ENCODE measurements around the gene RAB43. TPM values are rescaled to one million over a fixed set of nuclear protein-coding genes. Genes with fewer than 3 reads are reported as not detected.
"Not testable (repeated sequence)": the region's sequence is repeated elsewhere in the genome, so short reads cannot be mapped to it uniquely, and the experiment has no call there.

RAB43 gene
- total RNA-seq, 2 experiments from 2014 or later, result 62.5 to 72.6 TPM

DNA sequence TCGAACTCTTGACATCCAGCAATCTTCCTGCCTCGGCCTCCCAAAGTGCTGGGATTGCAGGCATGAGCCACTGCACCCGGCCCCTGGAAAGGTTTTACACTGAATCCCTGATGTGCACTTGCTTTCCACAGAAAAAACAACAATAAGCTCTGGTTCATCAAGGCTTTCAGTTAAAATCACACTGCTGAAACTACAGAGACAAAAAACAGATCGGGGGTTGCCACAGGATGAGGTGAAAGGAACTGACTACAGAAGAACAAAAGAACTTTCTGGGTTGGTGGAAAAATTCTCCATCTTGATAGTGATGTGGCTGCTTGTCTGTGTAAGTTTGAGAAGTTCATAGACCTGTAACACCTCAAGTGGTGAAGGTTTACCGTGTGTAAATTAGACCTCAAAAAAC lies 2.9 kb downstream of the RAB43 start:
- no peaks in the 10 kb centered on the region for H3K9me3 Mint-ChIP-seq
- POLR2A ChIA-PET, result interaction anchor here (0.5 to 5.7 kb wide), 18 partner anchors 9 to 322 kb away, joined by 3 to 112 read pairs (median 6); a partner anchor contains a TSS
- H3K27me3 Mint-ChIP-seq, result no peaks in the 10 kb centered on the region
- H3K4me1 Mint-ChIP-seq, result peaks cover 54% of the 10 kb centered on the region
- H3K36me3 Mint-ChIP-seq, result peaks cover 45% of the 10 kb centered on the region
- peak overlapping the region; percentile 98 for H3K27ac Mint-ChIP-seq
- ATAC-seq (ENCODE audit: low read depth) (peak; percentile 14), DNase-seq (no peak)
- peak overlapping the region; percentile 93 for H3K4me3 Mint-ChIP-seq

DNA sequence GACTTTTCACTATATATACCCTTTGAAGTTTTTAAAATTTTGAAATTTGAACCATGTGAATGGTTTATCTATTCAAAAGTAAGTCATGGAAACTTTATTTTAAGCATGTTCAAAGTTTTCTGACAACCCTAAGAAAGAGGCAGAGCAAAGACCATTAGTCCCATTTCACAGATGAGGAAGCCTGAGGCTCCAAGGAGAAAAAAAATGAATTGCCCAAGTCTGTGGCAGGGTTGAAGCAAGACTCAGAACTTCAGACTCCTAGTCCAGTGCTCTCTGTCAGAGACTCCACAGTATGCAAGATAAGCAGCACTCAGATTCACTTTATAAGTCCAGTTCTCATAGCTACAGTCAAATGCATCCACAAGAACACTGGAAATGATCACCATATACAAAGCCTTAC lies 4.5 kb downstream of the RAB43 start:
- ATAC-seq (ENCODE audit: low read depth), result no peak
- POLR2A ChIA-PET, result interaction anchor here (1.0 to 2.4 kb wide), 5 partner anchors 49 to 238 kb away, joined by 3 to 8 read pairs (median 3); partner anchors contain the start of genes ACAD9 and CNBP

DNA sequence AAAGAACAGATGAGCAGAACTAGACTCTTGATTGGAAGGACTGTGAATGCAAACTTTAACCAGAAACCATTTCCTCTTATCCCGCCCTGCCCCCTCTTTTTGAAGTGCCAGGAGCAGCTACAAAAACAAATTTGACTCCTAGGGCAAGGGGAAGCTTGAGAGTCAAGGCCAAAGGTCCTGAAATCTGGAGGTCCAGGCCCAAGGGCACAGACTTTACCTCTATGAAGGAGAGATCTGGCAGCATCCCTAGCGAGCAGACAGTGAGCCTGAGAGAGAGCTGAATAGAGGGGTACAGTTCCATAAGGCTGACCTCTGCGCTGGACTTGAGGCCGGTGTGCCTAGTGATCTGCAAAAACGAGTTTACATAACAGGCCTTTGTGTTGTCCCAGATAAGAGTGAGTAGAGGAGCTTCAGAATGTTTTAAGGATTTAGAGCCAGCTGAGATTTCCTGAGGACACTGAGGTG lies 5.1 kb downstream of the RAB43 start:
- ATAC-seq (ENCODE audit: low read depth) (no peak), DNase-seq (peak; percentile 51)
- H3K9me3 Mint-ChIP-seq, result no peaks in the 10 kb centered on the region
- peaks cover 54% of the 10 kb centered on the region for H3K4me1 Mint-ChIP-seq
- H3K27ac Mint-ChIP-seq, result peak overlapping the region; percentile 98
- peak overlapping the region; percentile 93 for H3K4me3 Mint-ChIP-seq
- H3K27me3 Mint-ChIP-seq, result no peaks in the 10 kb centered on the region
- POLR2A ChIA-PET, result interaction anchor here (0.9 to 2.4 kb wide), 11 partner anchors 10 to 237 kb away, joined by 3 to 8 read pairs (median 3); partner anchors contain the start of genes ACAD9, CNBP and COPG1
- peaks cover 56% of the 10 kb centered on the region for H3K36me3 Mint-ChIP-seq

More for the DNA sequence above, 4.5 kb downstream of the RAB43 start:
- peaks cover 56% of the 10 kb centered on the region for H3K4me1 Mint-ChIP-seq
- DNase-seq, result no peak
- H3K36me3 Mint-ChIP-seq, result peaks cover 56% of the 10 kb centered on the region
- peak overlapping the region; percentile 98 for H3K27ac Mint-ChIP-seq
- H3K4me3 Mint-ChIP-seq, result peak overlapping the region; percentile 93
- no peaks in the 10 kb centered on the region for H3K9me3 Mint-ChIP-seq
- no peaks in the 10 kb centered on the region for H3K27me3 Mint-ChIP-seq

DNA sequence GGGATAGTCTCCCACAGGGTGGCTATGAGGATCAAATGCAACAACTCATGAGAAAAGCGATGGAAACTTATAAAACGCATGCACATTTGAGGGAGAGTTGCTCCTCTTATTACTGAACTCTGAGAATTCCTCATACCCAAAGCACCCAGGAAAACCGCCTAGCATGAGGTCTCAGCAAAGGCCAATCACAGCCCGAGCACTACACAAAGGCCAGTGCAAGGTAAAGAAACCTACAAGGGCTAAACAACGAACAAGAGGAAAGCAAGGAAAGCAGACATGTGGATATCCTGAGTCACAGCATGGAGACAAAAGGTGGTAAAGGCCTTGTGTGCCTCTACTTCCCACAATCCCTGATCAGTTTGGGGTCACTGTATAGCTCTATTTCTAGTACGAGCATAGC lies 7.1 kb downstream of the RAB43 start:
- peak overlapping the region; percentile 74 for H3K4me3 Mint-ChIP-seq
- no peak for ATAC-seq (ENCODE audit: low read depth)
- POLR2A ChIA-PET, result interaction anchor here (0.6 kb wide), 1 partner anchor 135 kb away, joined by 3 read pairs; the partner anchor contains the start of gene COPG1

GRCh38 chr3:129112308-129113052 lies 9.1 kb downstream of the RAB43 start:
- Mint-ChIP-seq H3K4me3 (peak overlapping the region; percentile 71), H3K36me3 (peaks cover 57% of the 10 kb centered on the region), H3K27ac (peak overlapping the region; percentile 97), H3K27me3 (no peaks in the 10 kb centered on the region), H3K4me1 (peaks cover 71% of the 10 kb centered on the region), H3K9me3 (no peaks in the 10 kb centered on the region)
- POLR2A ChIA-PET, result interaction anchor here (0.7 to 7.5 kb wide), 9 partner anchors 8 to 328 kb away, joined by 3 to 112 read pairs (median 5); partner anchors contain the start of genes COPG1, IFT122 and RAB43
- ATAC-seq (ENCODE audit: low read depth) (peak; percentile 94), DNase-seq (no peak)

More for the DNA sequence above, 7.1 kb downstream of the RAB43 start:
- Mint-ChIP-seq H3K4me1 (peaks cover 67% of the 10 kb centered on the region), H3K36me3 (peaks cover 60% of the 10 kb centered on the region), H3K27me3 (no peaks in the 10 kb centered on the region), H3K9me3 (no peaks in the 10 kb centered on the region), H3K27ac (peak overlapping the region; percentile 91)
- DNase-seq, result no peak

DNA sequence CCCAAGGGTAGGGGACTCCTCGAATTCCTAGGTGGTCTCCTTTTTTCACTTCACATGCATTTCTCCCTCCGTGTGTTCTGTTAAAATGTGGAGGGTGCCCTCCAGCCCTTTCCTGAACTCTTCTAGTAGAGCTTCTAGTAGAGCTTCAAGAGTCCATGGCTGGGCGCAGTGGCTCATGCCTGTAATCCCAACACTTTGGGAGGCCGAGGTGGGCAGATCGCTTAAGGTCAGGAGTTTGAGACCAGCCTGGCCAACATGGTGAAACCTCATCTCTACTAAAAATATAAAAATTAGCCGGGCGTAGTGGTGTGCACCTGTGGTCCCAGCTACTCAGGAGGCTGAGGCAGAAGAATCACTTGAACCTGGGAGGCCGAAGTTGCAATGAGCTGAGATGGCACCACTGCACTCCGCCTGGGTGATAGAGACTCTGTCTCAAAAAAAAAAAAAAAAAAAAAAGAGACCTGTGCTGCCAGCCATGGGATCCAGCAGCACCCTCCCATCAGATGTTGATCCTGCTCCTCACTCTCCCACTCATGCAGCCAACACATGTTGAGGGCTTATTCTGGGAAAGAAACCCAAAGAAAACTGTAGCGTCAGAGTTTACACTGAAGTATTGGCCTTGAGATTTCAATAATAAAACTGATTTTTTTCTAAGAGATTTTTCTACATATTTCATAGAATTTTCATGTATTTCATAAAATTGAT lies 10.4 kb downstream of the RAB43 start:
- ATAC-seq (ENCODE audit: low read depth); H3K4me3 Mint-ChIP-seq; H3K27me3 Mint-ChIP-seq; H3K9me3 Mint-ChIP-seq; DNase-seq: not testable (repeated sequence)
- Mint-ChIP-seq H3K27ac (peak overlapping the region; percentile 97), H3K36me3 (peaks cover 54% of the 10 kb centered on the region), H3K4me1 (peaks cover 71% of the 10 kb centered on the region)
- POLR2A ChIA-PET, result interaction anchor here (0.5 to 7.5 kb wide), 7 partner anchors 10 to 139 kb away, joined by 3 to 112 read pairs (median 4); partner anchors contain the start of gene RAB43

GRCh38 chr3:129107793-129108192 lies 13.8 kb downstream of the RAB43 start:
- ATAC-seq (ENCODE audit: low read depth) (no peak), DNase-seq (no peak)
- peak overlapping the region; percentile 43 for H3K4me3 Mint-ChIP-seq
- H3K9me3 Mint-ChIP-seq, result no peaks in the 10 kb centered on the region
- H3K27ac Mint-ChIP-seq, result peak overlapping the region; percentile 79
- no peaks in the 10 kb centered on the region for H3K27me3 Mint-ChIP-seq
- H3K36me3 Mint-ChIP-seq, result peaks cover 43% of the 10 kb centered on the region
- peaks cover 63% of the 10 kb centered on the region for H3K4me1 Mint-ChIP-seq
- POLR2A ChIA-PET, result interaction anchor here (7.5 kb wide), 1 partner anchor 13 kb away, joined by 112 read pairs; the partner anchor contains the start of gene RAB43

GRCh38 chr3:129106866-129107565 lies 14.6 kb downstream of the RAB43 start:
- Mint-ChIP-seq H3K27me3 (no peaks in the 10 kb centered on the region), H3K27ac (peak overlapping the region; percentile 79), H3K4me1 (peaks cover 57% of the 10 kb centered on the region), H3K36me3 (peaks cover 38% of the 10 kb centered on the region), H3K4me3 (peak overlapping the region; percentile 35), H3K9me3 (no peaks in the 10 kb centered on the region)
- DNase-seq (no peak), ATAC-seq (ENCODE audit: low read depth) (no peak)
- POLR2A ChIA-PET, result interaction anchor here (0.6 to 7.5 kb wide), 4 partner anchors 9 to 210 kb away, joined by 3 to 112 read pairs (median 4); partner anchors contain the start of genes HMCES and RAB43

DNA sequence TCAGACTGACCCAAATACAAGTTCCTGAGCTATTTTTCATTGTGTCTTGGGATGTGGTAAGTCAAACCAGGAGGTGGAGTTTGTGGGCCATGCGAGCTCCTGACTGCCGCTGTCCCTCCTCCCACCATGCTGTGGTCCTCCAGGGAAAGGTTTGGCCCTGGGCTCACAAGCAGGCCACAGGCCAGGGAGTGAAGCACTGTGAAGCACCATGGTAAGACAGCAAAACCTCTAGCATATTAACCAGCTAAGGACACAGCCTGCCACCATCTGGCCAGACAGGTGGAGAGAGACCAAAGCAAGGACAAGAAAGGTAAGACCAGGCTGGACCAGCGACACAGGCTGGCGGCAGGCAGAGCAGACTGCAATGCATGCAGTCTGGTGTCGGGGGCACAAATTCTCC lies 15.3 kb downstream of the RAB43 start:
- POLR2A ChIA-PET, result interaction anchor here (0.6 to 7.5 kb wide), 4 partner anchors 10 to 210 kb away, joined by 3 to 112 read pairs (median 4); partner anchors contain the start of genes HMCES and RAB43

DNA sequence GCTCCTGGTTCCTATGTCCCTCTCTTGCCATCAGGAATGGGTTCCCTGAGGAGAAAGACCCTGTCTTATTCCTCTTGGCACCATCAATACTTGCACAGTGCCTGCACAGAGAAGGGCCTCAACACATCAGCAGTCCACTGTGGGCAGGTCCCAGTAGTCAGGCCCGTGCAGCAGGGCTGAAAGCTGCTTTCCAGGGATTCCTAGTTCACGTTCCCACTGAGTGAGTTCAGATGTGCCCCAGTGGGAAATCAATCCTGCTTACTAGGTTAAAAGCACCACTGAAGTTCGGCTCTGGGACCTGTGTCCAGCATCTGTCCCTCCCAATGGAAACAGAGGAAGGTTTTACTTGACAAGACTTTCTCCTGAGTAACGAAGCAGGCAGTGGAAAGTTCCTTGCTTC lies 15.7 kb downstream of the RAB43 start:
- H3K36me3 Mint-ChIP-seq, result peaks cover 36% of the 10 kb centered on the region
- no peak for ATAC-seq (ENCODE audit: low read depth)
- H3K4me3 Mint-ChIP-seq, result no peak overlapping the region
- no peaks in the 10 kb centered on the region for H3K27me3 Mint-ChIP-seq
- H3K4me1 Mint-ChIP-seq, result peaks cover 58% of the 10 kb centered on the region
- no peak overlapping the region for H3K27ac Mint-ChIP-seq
- POLR2A ChIA-PET, result interaction anchor here (7.5 kb wide), 1 partner anchor 15 kb away, joined by 112 read pairs; the partner anchor contains the start of gene RAB43
- no peaks in the 10 kb centered on the region for H3K9me3 Mint-ChIP-seq
- DNase-seq, result no peak

More for the DNA sequence above, 15.3 kb downstream of the RAB43 start:
- no peak for ATAC-seq (ENCODE audit: low read depth)
- Mint-ChIP-seq H3K27ac (peak overlapping the region; percentile 70), H3K4me3 (no peak overlapping the region), H3K27me3 (no peaks in the 10 kb centered on the region), H3K9me3 (no peaks in the 10 kb centered on the region), H3K36me3 (peaks cover 36% of the 10 kb centered on the region), H3K4me1 (peaks cover 59% of the 10 kb centered on the region)
- no peak for DNase-seq

GRCh38 chr3:129104498-129105079 lies 17.0 kb downstream of the RAB43 start:
- H3K4me1 Mint-ChIP-seq, result peaks cover 54% of the 10 kb centered on the region
- no peak for ATAC-seq (ENCODE audit: low read depth)
- no peak for DNase-seq
- H3K36me3 Mint-ChIP-seq, result peaks cover 37% of the 10 kb centered on the region
- no peak overlapping the region for H3K4me3 Mint-ChIP-seq
- POLR2A ChIA-PET, result interaction anchor here (0.6 to 3.4 kb wide), 2 partner anchors 11 to 16 kb away, joined by 3 to 26 read pairs; partner anchors contain the start of gene RAB43
- no peaks in the 10 kb centered on the region for H3K27me3 Mint-ChIP-seq
- H3K27ac Mint-ChIP-seq, result peak overlapping the region; percentile 63
- no peaks in the 10 kb centered on the region for H3K9me3 Mint-ChIP-seq

- Mint-ChIP-seq H3K4me1 (peaks cover 55% of the 10 kb centered on the region), H3K4me3 (no peak overlapping the region), H3K27me3 (no peaks in the 10 kb centered on the region), H3K27ac (peak overlapping the region; percentile 69), H3K9me3 (no peaks in the 10 kb centered on the region), H3K36me3 (peaks cover 42% of the 10 kb centered on the region)
- no peak for DNase-seq
- POLR2A ChIA-PET, result interaction anchor here (3.4 kb wide), 1 partner anchor 16 kb away, joined by 26 read pairs; the partner anchor contains the start of gene RAB43
- no peak for ATAC-seq (ENCODE audit: low read depth)
Measured at GRCh38 chr3:129104051-129104450, 17.6 kb downstream of the RAB43 start.
